OCI-LY3 (cell line): ENCODE measurements around the gene IFNA21.
"Not testable (repeated sequence)": the region's sequence is repeated elsewhere in the genome, so short reads cannot be mapped to it uniquely, and the experiment has no call there.

Experiments
- H2AFZ ChIP-seq: fragments of 200-600, 300-600 bp; shearing (Covaris generic); 2 replicates; pipeline ENCODE4 v1.6.0; 2014; ENCODE audit warnings: antibody characterized with exemption, low read depth, low read length
- H3K27ac ChIP-seq: fragments of 200-600, 300-600 bp; sonication (generic); 2 replicates; pipeline ENCODE4 v1.5.1; 2014; ENCODE audit warnings: mild to moderate bottlenecking, low read length, moderate library complexity, mixed read lengths
- H3K27me3 ChIP-seq: fragments of 200-600, 300-600 bp; sonication (generic); 2 replicates; pipeline ENCODE4 v1.6.1; 2014; ENCODE audit warnings: low read depth, low read length, mixed read lengths
- H3K36me3 ChIP-seq: fragments of 200-600, 300-600 bp; sonication (generic); replicated peaks from 2 replicates; pipeline ENCODE3; 2014; ENCODE audit warnings: low read depth, low read length, mixed read lengths
- H3K4me1 ChIP-seq: fragments of 300-600, 200-600 bp; sonication (generic); 2 replicates; pipeline ENCODE4 v1.6.1; 2014; ENCODE audit warnings: low read length, mixed read lengths
- H3K4me2 ChIP-seq: fragments of 200-600, 300-600 bp; sonication (generic); 2 replicates; pipeline ENCODE4 v1.6.1; 2014; ENCODE audit warnings: low read length, mixed read lengths
- H3K4me3 ChIP-seq: fragments of 300-600, 200-600 bp; sonication (generic); 2 replicates; pipeline ENCODE4 v1.5.1; 2014; ENCODE audit warnings: antibody characterized with exemption, mild to moderate bottlenecking, low read length, moderate library complexity
- H3K79me2 ChIP-seq: fragments of 300-600, 200-600 bp; shearing (Covaris generic); 2 replicates; pipeline ENCODE4 v1.6.1; 2014; ENCODE audit warnings: mild to moderate bottlenecking, low read length, mixed read lengths
- H3K9ac ChIP-seq: fragments of 300-600, 200-600 bp; shearing (Covaris generic); 2 replicates; pipeline ENCODE4 v1.6.0; 2014; ENCODE audit warnings: mild to moderate bottlenecking, low read length, moderate library complexity
- H3K9me3 ChIP-seq: fragments of 200-600, 300-600 bp; shearing (Covaris generic); 2 replicates; pipeline ENCODE4 v1.6.1; 2014; ENCODE audit warnings: low read length, mixed read lengths; ENCODE audit not compliant: insufficient read depth
- H4K20me1 ChIP-seq: fragments of 200-600, 300-600 bp; sonication (generic); 2 replicates; pipeline ENCODE4 v1.6.1; 2016; ENCODE audit warnings: low read length, mixed read lengths; ENCODE audit not compliant: insufficient read depth
- CTCF ChIP-seq: fragments of 200-600, 300-600 bp; sonication (generic); IDR thresholded peaks from 2 replicates; pipeline ENCODE4 v1.5.1; 2014; ENCODE audit warnings: antibody characterized with exemption, low read length, low read depth
- EZH2phosphoT487 ChIP-seq: fragments of 200-600 bp; shearing (Covaris generic); IDR thresholded peaks from 2 replicates; pipeline ENCODE4 v1.6.1; 2018; ENCODE audit warnings: antibody characterized with exemption, mixed run types, low read depth

The IFNA21 gene

GRCh38 chr9:21135736-21136135, 30.7 kb downstream of the IFNA21 start:
- no peak overlapping the region for H3K27ac ChIP-seq
- peaks cover 36% of the 10 kb centered on the region for H3K27me3 ChIP-seq
- no peak overlapping the region for H3K4me2 ChIP-seq
- no peaks in the 10 kb centered on the region for H4K20me1 ChIP-seq
- H3K4me1 ChIP-seq = no peaks in the 10 kb centered on the region
- H3K4me3 ChIP-seq = no peak overlapping the region
- no peak overlapping the region for H3K9ac ChIP-seq
- no peaks in the 10 kb centered on the region for H3K79me2 ChIP-seq
- H2AFZ ChIP-seq = no peak overlapping the region
- no peak for TF ChIP-seq CTCF
- no peak for TF ChIP-seq EZH2phosphoT487
- no peaks in the 10 kb centered on the region for H3K9me3 ChIP-seq
- no peaks in the 10 kb centered on the region for H3K36me3 ChIP-seq

GRCh38 chr9:21128186-21128585, 38.3 kb downstream of the IFNA21 start:
- not testable (repeated sequence) for H3K36me3 ChIP-seq, H3K4me1 ChIP-seq, H3K27ac ChIP-seq, H2AFZ ChIP-seq, H3K79me2 ChIP-seq, H3K4me2 ChIP-seq, H3K4me3 ChIP-seq, H3K9me3 ChIP-seq, H4K20me1 ChIP-seq, H3K9ac ChIP-seq
- peaks cover 54% of the 10 kb centered on the region for H3K27me3 ChIP-seq

GRCh38 chr9:21121595-21122251, 44.7 kb downstream of the IFNA21 start:
- Histone ChIP-seq H3K9me3 (no peaks in the 10 kb centered on the region), H4K20me1 (peaks cover 20% of the 10 kb centered on the region), H3K27me3 (peaks cover 70% of the 10 kb centered on the region), H3K4me1 (peaks cover 33% of the 10 kb centered on the region), H3K4me2 (peak overlapping the region; percentile 63), H3K36me3 (no peaks in the 10 kb centered on the region), H2AFZ (no peak overlapping the region), H3K9ac (no peak overlapping the region), H3K79me2 (no peaks in the 10 kb centered on the region), H3K27ac (peak overlapping the region; percentile 11; the same call in 1 of the 2 replicates), H3K4me3 (peak overlapping the region; percentile 29)
- TF ChIP-seq CTCF (no peak), EZH2phosphoT487 (no peak)

GRCh38 chr9:21121079-21121478, 45.4 kb downstream of the IFNA21 start:
- Histone ChIP-seq H3K36me3 (no peaks in the 10 kb centered on the region), H3K27ac (peak overlapping the region; percentile 11; the same call in 1 of the 2 replicates), H3K4me1 (peaks cover 33% of the 10 kb centered on the region), H3K27me3 (peaks cover 67% of the 10 kb centered on the region), H4K20me1 (peaks cover 20% of the 10 kb centered on the region), H2AFZ (no peak overlapping the region), H3K4me3 (peak overlapping the region; percentile 29), H3K79me2 (no peaks in the 10 kb centered on the region), H3K9me3 (no peaks in the 10 kb centered on the region), H3K9ac (no peak overlapping the region), H3K4me2 (peak overlapping the region; percentile 63)
- TF ChIP-seq EZH2phosphoT487 = no peak
- TF ChIP-seq CTCF = no peak
